Astrocyte (in vitro differentiated cells and primary cell): ENCODE results near the gene S100A9. TPM values are rescaled to one million over a fixed set of nuclear protein-coding genes. Genes with fewer than 3 reads are reported as not detected.
"Not testable (repeated sequence)": the region's sequence is repeated elsewhere in the genome, so short reads cannot be mapped to it uniquely, and the experiment has no call there.

Experiments used
- DNase-seq: peaks from one replicate; pipeline ENCODE4 v3.0.0-alpha.2; 2010; ENCODE audit warnings: low read depth
- FAIRE-seq: peaks from 2 replicates; lab custom pipeline; 2011; peaks lifted over from hg19 to GRCh38; lab: Jason Lieb, UNC
- H2AFZ ChIP-seq: 2 replicates; pipeline ENCODE4 v1.6.0; 2012; ENCODE audit warnings: low read depth, low read length, inconsistent platforms
- H3K27ac ChIP-seq: 2 replicates; pipeline ENCODE4 v1.5.1; 2011; ENCODE audit warnings: low read depth, low read length, inconsistent platforms
- H3K27me3 ChIP-seq: 2 replicates; pipeline ENCODE4 v1.6.0; 2011; ENCODE audit warnings: low read length, inconsistent platforms; ENCODE audit not compliant: insufficient read depth
- H3K36me3 ChIP-seq: 2 replicates; pipeline ENCODE4 v1.5.1; 2011; ENCODE audit warnings: low read length, inconsistent platforms; ENCODE audit not compliant: insufficient read depth
- H3K4me1 ChIP-seq: 2 replicates; pipeline ENCODE4 v1.5.1; 2011; ENCODE audit warnings: low read length, inconsistent platforms; ENCODE audit not compliant: insufficient read depth
- H3K4me2 ChIP-seq: 2 replicates; pipeline ENCODE4 v1.6.0; 2012; ENCODE audit warnings: low read length, inconsistent platforms
- H3K4me3 ChIP-seq: 2 replicates; pipeline ENCODE4 v1.5.1; 2011; ENCODE audit warnings: low read depth, mild to moderate bottlenecking, low read length, inconsistent platforms; ENCODE audit not compliant: insufficient read depth
- H3K79me2 ChIP-seq: 2 replicates; pipeline ENCODE4 v1.6.0; 2012; ENCODE audit warnings: mild to moderate bottlenecking, low read length, inconsistent platforms; ENCODE audit not compliant: insufficient read depth
- H3K9ac ChIP-seq: 2 replicates; pipeline ENCODE4 v1.6.0; 2012; ENCODE audit warnings: mild to moderate bottlenecking, low read length, inconsistent platforms
- H3K9me3 ChIP-seq: 2 replicates; pipeline ENCODE4 v1.5.1; 2012; ENCODE audit warnings: low read depth, mild to moderate bottlenecking, low read length, inconsistent platforms; ENCODE audit not compliant: insufficient read depth
- H4K20me1 ChIP-seq: 2 replicates; pipeline ENCODE4 v1.6.0; 2012; ENCODE audit warnings: low read length, inconsistent platforms; ENCODE audit not compliant: insufficient read depth
- H3K27ac Mint-ChIP-seq: one replicate; pipeline ENCODE4 v1.8.0; 2021; ENCODE audit warnings: mild to moderate bottlenecking, mixed read lengths; ENCODE audit not compliant: unreplicated experiment
- H3K27me3 Mint-ChIP-seq: one replicate; pipeline ENCODE4 v1.8.0; 2021; ENCODE audit warnings: low read depth, mixed read lengths; ENCODE audit not compliant: unreplicated experiment
- H3K36me3 Mint-ChIP-seq: one replicate; pipeline ENCODE4 v1.8.0; 2021; ENCODE audit warnings: low read depth, mixed read lengths; ENCODE audit not compliant: unreplicated experiment
- H3K4me1 Mint-ChIP-seq: one replicate; pipeline ENCODE4 v1.8.0; 2021; ENCODE audit warnings: low read depth, mixed read lengths; ENCODE audit not compliant: unreplicated experiment
- H3K4me3 Mint-ChIP-seq: one replicate; pipeline ENCODE4 v1.8.0; 2021; ENCODE audit warnings: mild to moderate bottlenecking, moderate library complexity, mixed read lengths; ENCODE audit not compliant: unreplicated experiment
- H3K9me3 Mint-ChIP-seq: one replicate; pipeline ENCODE4 v1.8.0; 2021; ENCODE audit warnings: mild to moderate bottlenecking, mixed read lengths; ENCODE audit not compliant: unreplicated experiment
- EZH2 ChIP-seq: IDR thresholded peaks from 2 replicates; pipeline ENCODE4 v1.6.1; 2012; ENCODE audit warnings: mild to moderate bottlenecking, low read length, inconsistent platforms; ENCODE audit not compliant: insufficient read depth
- total RNA-seq: library from RNA; stranded (reverse); gene quantifications from 2 replicates; pipeline ENCODE4 v1.2.1, GENCODE V29; 2021
- TF ChIP-seq, protein P1 (sequence below): IDR thresholded peaks from 2 replicates; pipeline ENCODE4 v1.5.1; 2011; ENCODE audit warnings: low read depth, mild to moderate bottlenecking, inconsistent platforms, low read length, moderate library complexity; ENCODE audit not compliant: insufficient read depth

The S100A9 gene
- total RNA-seq, 1 donor from 2014 or later = 1.8 TPM

GRCh38 chr1:153310526-153310925, 47.1 kb upstream of the S100A9 start:
- TF ChIP-seq, protein P1, sequence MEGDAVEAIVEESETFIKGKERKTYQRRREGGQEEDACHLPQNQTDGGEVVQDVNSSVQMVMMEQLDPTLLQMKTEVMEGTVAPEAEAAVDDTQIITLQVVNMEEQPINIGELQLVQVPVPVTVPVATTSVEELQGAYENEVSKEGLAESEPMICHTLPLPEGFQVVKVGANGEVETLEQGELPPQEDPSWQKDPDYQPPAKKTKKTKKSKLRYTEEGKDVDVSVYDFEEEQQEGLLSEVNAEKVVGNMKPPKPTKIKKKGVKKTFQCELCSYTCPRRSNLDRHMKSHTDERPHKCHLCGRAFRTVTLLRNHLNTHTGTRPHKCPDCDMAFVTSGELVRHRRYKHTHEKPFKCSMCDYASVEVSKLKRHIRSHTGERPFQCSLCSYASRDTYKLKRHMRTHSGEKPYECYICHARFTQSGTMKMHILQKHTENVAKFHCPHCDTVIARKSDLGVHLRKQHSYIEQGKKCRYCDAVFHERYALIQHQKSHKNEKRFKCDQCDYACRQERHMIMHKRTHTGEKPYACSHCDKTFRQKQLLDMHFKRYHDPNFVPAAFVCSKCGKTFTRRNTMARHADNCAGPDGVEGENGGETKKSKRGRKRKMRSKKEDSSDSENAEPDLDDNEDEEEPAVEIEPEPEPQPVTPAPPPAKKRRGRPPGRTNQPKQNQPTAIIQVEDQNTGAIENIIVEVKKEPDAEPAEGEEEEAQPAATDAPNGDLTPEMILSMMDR = no peak
- TF ChIP-seq EZH2 = no peak
- Histone ChIP-seq H3K27me3 (no peaks in the 10 kb centered on the region), H3K9ac (no peak overlapping the region), H4K20me1 (no peaks in the 10 kb centered on the region), H3K4me3 (no peak overlapping the region), H3K79me2 (no peaks in the 10 kb centered on the region), H3K4me2 (no peak overlapping the region), H3K4me1 (no peaks in the 10 kb centered on the region), H3K27ac (no peak overlapping the region), H3K36me3 (no peaks in the 10 kb centered on the region), H3K9me3 (no peaks in the 10 kb centered on the region), H2AFZ (no peak overlapping the region)
- Mint-ChIP-seq H3K36me3 (no peaks in the 10 kb centered on the region), H3K9me3 (peaks cover under 1% of the 10 kb centered on the region), H3K27ac (no peak overlapping the region), H3K4me3 (no peak overlapping the region), H3K4me1 (no peaks in the 10 kb centered on the region), H3K27me3 (peaks cover 8% of the 10 kb centered on the region)
- DNase-seq (no peak), FAIRE-seq (no peak)

DNA sequence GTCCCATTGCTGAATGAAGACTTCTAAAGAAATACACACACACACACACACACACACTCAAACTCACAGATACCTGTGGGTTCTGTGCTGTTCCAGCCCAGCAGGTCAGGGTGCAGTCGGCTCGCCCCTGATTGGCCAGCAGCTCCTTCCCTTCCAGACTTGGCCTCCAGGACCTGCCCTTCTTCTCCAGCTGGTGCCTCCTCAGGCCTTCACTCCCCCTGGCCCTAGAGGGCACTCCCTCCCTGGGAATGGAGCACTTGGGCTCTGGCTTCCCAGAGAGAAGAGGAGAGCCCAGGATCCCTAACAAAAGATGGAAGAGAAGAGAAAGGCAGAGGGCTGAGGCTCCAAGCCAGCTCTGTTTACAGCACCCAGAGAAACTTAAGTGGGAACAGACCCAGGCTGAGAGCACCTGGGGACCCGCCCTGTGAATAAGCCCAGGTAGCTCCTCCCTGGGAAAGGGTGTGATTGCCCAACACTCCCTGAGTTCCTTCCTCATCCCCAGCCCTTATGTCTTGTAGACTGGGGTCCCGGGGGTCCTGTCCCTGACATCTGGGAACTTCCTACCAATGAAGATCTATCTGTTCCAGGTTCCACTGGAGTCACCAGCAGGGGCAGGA, 45.0 kb upstream of the S100A9 start, which contains the start of gene PGLYRP3:
Gene PGLYRP3 (minus strand): TSS at position 383 of the 617 bp plus-strand sequence. CDS start 2,287 bp downstream, outside the sequence.
- Histone ChIP-seq H3K36me3 (no peaks in the 10 kb centered on the region), H3K27ac (no peak within 1 kb of the TSS), H3K79me2 (no peaks in the 10 kb centered on the region), H2AFZ (no peak within 1 kb of the TSS), H3K4me3 (no peak within 1 kb of the TSS), H3K4me2 (no peak within 1 kb of the TSS), H4K20me1 (no peaks in the 10 kb centered on the region), H3K4me1 (no peaks in the 10 kb centered on the region), H3K9ac (no peak within 1 kb of the TSS), H3K27me3 (no peaks in the 10 kb centered on the region), H3K9me3 (no peaks in the 10 kb centered on the region)
- Mint-ChIP-seq H3K9me3 (peaks cover 9% of the 10 kb centered on the region), H3K27ac (no peak within 1 kb of the TSS), H3K4me3 (no peak within 1 kb of the TSS), H3K27me3 (peaks cover 9% of the 10 kb centered on the region), H3K36me3 (no peaks in the 10 kb centered on the region), H3K4me1 (no peaks in the 10 kb centered on the region)
- no peak for FAIRE-seq
- DNase-seq = no peak
- TF ChIP-seq EZH2 = no peak
- TF ChIP-seq, protein P1 = no peak

- Histone ChIP-seq H3K27me3 (no peaks in the 10 kb centered on the region), H3K27ac (no peak overlapping the region), H3K4me3 (no peak overlapping the region), H2AFZ (no peak overlapping the region), H3K9ac (no peak overlapping the region), H3K79me2 (no peaks in the 10 kb centered on the region), H3K4me2 (no peak overlapping the region), H3K36me3 (no peaks in the 10 kb centered on the region), H3K9me3 (no peaks in the 10 kb centered on the region), H4K20me1 (no peaks in the 10 kb centered on the region), H3K4me1 (no peaks in the 10 kb centered on the region)
- Mint-ChIP-seq H3K27ac (no peak overlapping the region), H3K4me3 (no peak overlapping the region), H3K9me3 (peaks cover 9% of the 10 kb centered on the region), H3K27me3 (peaks cover 7% of the 10 kb centered on the region), H3K4me1 (no peaks in the 10 kb centered on the region), H3K36me3 (no peaks in the 10 kb centered on the region)
- FAIRE-seq (no peak), DNase-seq (no peak)
- TF ChIP-seq, protein P1 = no peak
Observed at GRCh38 chr1:153313288-153313687, 44.4 kb upstream of the S100A9 start.

- not testable (repeated sequence) for H4K20me1 ChIP-seq, H3K27ac Mint-ChIP-seq, H3K4me1 ChIP-seq, H3K4me1 Mint-ChIP-seq, H3K4me3 ChIP-seq, H3K36me3 Mint-ChIP-seq, H3K27me3 ChIP-seq, FAIRE-seq, H3K9ac ChIP-seq, H3K79me2 ChIP-seq, DNase-seq, H3K9me3 ChIP-seq, H3K4me2 ChIP-seq, H3K36me3 ChIP-seq, H3K4me3 Mint-ChIP-seq, H3K27me3 Mint-ChIP-seq, H2AFZ ChIP-seq, H3K27ac ChIP-seq
- peaks cover 14% of the 10 kb centered on the region for H3K9me3 Mint-ChIP-seq
Observed at GRCh38 chr1:153314388-153314787, 43.3 kb upstream of the S100A9 start.
